Ishikawa (cell line): ENCODE data around the gene SNAPC2.

Experiments
- CEBPB ChIP-seq: IDR thresholded peaks from 2 replicates; pipeline ENCODE4 v1.6.1; 2012
- CREB1 ChIP-seq: IDR thresholded peaks from 2 replicates; pipeline ENCODE4 v1.6.1; 2012; ENCODE audit warnings: low read depth
- EGR1 ChIP-seq: IDR thresholded peaks from 2 replicates; pipeline ENCODE4 v1.6.1; 2012
- EP300 ChIP-seq: IDR thresholded peaks from 2 replicates; pipeline ENCODE4 v1.6.1; 2012; ENCODE audit warnings: borderline replicate concordance
- FOXM1 ChIP-seq: IDR thresholded peaks from 2 replicates; pipeline ENCODE4 v1.6.1; 2012; ENCODE audit warnings: low read depth, borderline replicate concordance
- NFIC ChIP-seq: IDR thresholded peaks from 2 replicates; pipeline ENCODE4 v1.6.1; 2012
- RAD21 ChIP-seq: IDR thresholded peaks from 2 replicates; pipeline ENCODE4 v1.6.1; 2012; ENCODE audit warnings: low read depth
- REST ChIP-seq: IDR thresholded peaks from 2 replicates; pipeline ENCODE4 v1.6.1; 2012; ENCODE audit warnings: low read depth, mild to moderate bottlenecking
- TAF1 ChIP-seq: IDR thresholded peaks from 2 replicates; pipeline ENCODE4 v1.6.1; 2012; ENCODE audit warnings: low read depth, mild to moderate bottlenecking
- TCF12 ChIP-seq: IDR thresholded peaks from 2 replicates; pipeline ENCODE4 v1.6.1; 2012; ENCODE audit warnings: low read depth
- TEAD4 ChIP-seq: IDR thresholded peaks from 2 replicates; pipeline ENCODE4 v1.6.1; 2012
- YY1 ChIP-seq: IDR thresholded peaks from 2 replicates; pipeline ENCODE4 v1.6.1; 2012; ENCODE audit warnings: low read depth
- ZBTB7A ChIP-seq: IDR thresholded peaks from 2 replicates; pipeline ENCODE4 v1.6.1; 2012; ENCODE audit warnings: low read depth
- TF ChIP-seq, protein P1 (sequence below): IDR thresholded peaks from 2 replicates; pipeline ENCODE4 v1.6.1; 2012
- TF ChIP-seq, protein P2 (sequence below): IDR thresholded peaks from 2 replicates; pipeline ENCODE4 v1.6.1; 2012

Gene SNAPC2

DNA sequence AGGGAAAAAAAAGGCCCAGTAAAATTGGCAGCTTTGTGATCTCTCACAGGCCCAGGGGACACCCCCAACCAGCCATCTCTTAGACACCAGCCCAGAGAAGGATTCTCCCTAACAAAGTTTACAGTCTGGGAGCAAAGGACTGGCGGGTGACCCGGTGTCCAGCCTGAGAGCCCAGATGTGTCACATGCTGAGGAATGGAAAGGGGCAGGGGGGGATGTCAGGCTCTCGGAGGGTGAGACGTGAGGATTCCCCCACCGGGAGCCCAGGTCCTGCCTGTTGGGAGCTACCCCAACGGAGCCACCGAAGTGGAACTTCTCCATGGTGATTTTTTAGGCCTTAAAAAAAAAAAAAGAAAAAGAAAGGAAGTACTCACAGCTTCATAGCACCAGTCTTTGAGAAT lies 10.6 kb downstream of the SNAPC2 start:
- TF ChIP-seq ZBTB7A: no peak
- no peak for TF ChIP-seq EGR1

DNA sequence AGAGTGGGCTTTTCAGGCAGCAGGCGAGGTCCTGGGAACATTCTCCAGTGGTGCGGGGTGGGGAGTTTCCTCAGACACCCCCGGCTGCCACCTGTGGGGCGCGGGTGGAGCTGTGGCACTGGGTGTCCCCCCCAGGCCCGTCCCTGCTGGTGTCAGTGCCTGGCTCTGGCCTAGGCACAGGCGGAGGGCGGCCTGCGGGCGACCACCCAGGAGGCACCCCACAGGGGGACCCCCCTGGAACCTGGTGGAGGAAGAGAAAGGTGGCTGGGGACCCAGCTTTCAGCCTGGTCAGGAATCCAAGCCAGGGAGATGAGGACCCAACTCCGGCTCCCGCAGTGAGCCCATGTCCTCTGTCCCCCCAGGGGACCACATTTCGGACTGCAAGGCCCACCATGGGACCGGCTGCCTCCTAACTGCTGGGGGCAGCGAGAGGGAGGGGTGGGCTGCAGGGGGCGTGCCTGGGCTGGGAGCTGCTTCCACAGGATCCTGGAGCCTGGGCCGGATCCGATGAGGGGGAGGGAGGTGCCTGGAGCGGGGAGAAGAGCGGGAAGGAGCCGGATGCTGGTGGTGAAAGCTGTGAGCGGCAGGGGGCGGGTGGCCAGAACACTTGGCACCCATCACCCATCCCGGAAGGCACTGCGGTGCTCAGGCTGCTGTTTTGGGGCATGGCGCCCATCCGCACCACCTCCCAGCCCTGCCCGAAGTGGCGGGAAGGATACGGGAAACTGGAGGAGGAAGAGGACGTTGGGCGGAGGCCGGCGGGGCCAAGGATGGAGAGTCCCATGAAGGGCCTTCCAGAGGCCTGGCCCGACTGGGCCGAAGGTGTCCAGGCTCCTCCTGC lies 11.3 kb downstream of the SNAPC2 start:
- no peak for TF ChIP-seq CEBPB
- no peak for TF ChIP-seq CREB1
- no peak for TF ChIP-seq TAF1
- no peak for TF ChIP-seq EGR1
- TF ChIP-seq NFIC: no peak
- TF ChIP-seq REST: no peak
- no peak for TF ChIP-seq TCF12
- no peak for TF ChIP-seq RAD21
- TF ChIP-seq YY1: no peak
- TF ChIP-seq ZBTB7A: no peak
- TF ChIP-seq, protein P1, sequence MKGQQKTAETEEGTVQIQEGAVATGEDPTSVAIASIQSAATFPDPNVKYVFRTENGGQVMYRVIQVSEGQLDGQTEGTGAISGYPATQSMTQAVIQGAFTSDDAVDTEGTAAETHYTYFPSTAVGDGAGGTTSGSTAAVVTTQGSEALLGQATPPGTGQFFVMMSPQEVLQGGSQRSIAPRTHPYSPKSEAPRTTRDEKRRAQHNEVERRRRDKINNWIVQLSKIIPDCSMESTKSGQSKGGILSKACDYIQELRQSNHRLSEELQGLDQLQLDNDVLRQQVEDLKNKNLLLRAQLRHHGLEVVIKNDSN: no peak
- TF ChIP-seq EP300: no peak
- no peak for TF ChIP-seq TEAD4
- TF ChIP-seq, protein P2, sequence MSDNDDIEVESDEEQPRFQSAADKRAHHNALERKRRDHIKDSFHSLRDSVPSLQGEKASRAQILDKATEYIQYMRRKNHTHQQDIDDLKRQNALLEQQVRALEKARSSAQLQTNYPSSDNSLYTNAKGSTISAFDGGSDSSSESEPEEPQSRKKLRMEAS: no peak

- TF ChIP-seq RAD21: no peak
- no peak for TF ChIP-seq CREB1
- TF ChIP-seq YY1: no peak
- no peak for TF ChIP-seq NFIC
- TF ChIP-seq, protein P1: no peak
- TF ChIP-seq ZBTB7A: no peak
- no peak for TF ChIP-seq CEBPB
- no peak for TF ChIP-seq TCF12
- TF ChIP-seq FOXM1: no peak
- no peak for TF ChIP-seq TAF1
- no peak for TF ChIP-seq REST
- TF ChIP-seq EP300: no peak
- TF ChIP-seq EGR1: no peak
- TF ChIP-seq, protein P2: no peak
- no peak for TF ChIP-seq TEAD4
Observed at GRCh38 chr19:7932276-7932929, 12.3 kb downstream of the SNAPC2 start.

DNA sequence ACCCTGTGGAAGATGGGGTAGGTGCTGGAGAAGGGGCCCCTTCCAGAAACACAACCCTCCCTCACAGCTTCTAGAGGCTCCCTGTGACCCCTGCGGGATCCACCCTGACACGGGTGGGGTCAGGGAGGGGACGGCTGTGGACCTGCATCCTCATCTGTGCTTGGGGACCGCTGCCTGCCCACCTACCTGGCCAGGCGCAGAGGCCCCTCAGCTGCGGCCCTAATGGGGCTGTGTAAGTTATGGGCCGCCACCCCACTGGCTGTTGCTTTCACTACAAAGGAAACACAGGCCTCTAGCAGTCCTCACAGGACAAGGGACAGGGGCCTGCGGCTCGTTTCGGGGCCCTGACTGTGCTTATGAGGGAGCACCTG lies 12.8 kb downstream of the SNAPC2 start:
- TF ChIP-seq ZBTB7A (no peak), REST (no peak), NFIC (no peak), RAD21 (no peak), EGR1 (no peak), TAF1 (no peak)
- TF ChIP-seq, protein P2: no peak
